Fibroblast of the aortic adventitia (primary cell): ENCODE measurements around the gene ADCY10. TPM values are rescaled to one million over a fixed set of nuclear protein-coding genes. Genes with fewer than 3 reads are reported as not detected.

ENCODE experiments used
- total RNA-seq: library from RNA; depleted of rRNA; stranded (reverse); fragments of >200 nt; gene quantifications from 2 replicates; pipeline ENCODE4 v1.2.3, GENCODE V29; 2012; ENCODE audit warnings: low replicate concordance

The ADCY10 gene
- total RNA-seq, 1 donor: 0.09 TPM

Other genes with a start within 250 kb of the ADCY10 start
- 66.6 and 112 TPM in 2 replicates for gene MPZL1, start 192.2 kb downstream of the ADCY10 start, total RNA-seq
- gene DCAF6, start 22.5 kb upstream of the ADCY10 start, total RNA-seq: 68.9 and 83.4 TPM in 2 replicates
- 14.9 and 49.3 TPM in 2 replicates for gene MPC2, start 22.9 kb upstream of the ADCY10 start, total RNA-seq
- 7.0 and 12.3 TPM in 2 replicates for gene GPR161, start 222.8 kb upstream of the ADCY10 start, total RNA-seq